Measurements from ENCODE around the gene ACSF2.
"Not testable (repeated sequence)": the region's sequence is repeated elsewhere in the genome, so short reads cannot be mapped to it uniquely, and the experiment has no call there.

ACSF2 gene, protein sequence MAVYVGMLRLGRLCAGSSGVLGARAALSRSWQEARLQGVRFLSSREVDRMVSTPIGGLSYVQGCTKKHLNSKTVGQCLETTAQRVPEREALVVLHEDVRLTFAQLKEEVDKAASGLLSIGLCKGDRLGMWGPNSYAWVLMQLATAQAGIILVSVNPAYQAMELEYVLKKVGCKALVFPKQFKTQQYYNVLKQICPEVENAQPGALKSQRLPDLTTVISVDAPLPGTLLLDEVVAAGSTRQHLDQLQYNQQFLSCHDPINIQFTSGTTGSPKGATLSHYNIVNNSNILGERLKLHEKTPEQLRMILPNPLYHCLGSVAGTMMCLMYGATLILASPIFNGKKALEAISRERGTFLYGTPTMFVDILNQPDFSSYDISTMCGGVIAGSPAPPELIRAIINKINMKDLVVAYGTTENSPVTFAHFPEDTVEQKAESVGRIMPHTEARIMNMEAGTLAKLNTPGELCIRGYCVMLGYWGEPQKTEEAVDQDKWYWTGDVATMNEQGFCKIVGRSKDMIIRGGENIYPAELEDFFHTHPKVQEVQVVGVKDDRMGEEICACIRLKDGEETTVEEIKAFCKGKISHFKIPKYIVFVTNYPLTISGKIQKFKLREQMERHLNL

DNA sequence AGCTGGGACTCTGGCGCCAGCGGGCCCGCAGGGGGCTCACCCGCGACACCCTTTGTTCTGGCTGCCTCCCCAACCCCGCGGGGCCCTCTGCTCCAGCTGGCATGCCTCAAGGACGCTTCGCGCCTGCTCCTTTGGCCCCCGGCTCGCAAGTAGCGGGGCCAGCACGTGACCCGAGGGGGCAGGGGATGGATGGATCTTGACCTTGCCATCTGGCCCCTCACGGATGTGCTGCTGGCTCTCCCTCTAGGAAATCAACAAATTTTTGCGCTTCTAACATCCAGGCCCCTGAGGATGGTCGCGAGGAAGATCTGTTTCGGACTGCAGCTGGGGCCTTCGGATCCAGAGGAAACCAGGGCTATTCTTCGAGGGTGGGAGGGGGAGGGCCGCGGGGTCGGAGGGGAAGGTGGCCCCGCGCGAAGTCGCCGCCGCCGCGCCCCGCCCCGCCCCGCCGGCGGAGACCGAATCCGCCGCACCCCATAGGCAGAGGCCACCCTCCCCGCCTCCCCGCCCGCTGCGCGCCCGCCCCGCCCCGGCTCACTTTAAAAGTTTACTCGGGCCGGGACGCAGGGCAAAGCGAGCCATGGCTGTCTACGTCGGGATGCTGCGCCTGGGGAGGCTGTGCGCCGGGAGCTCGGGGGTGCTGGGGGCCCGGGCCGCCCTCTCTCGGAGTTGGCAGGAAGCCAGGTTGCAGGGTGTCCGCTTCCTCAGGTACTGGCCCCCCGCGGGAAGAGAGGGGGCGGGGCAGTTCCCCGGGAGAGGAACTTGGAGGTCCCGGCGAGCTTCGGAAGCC lies at the start of gene ACSF2:
TSS of gene ACSF2 (plus strand) at position 537 of the 790 bp plus-strand sequence. CDS start at position 581, 44 bp downstream.
- DNase-seq (ENCODE audit: low spot score), result no peak

DNA sequence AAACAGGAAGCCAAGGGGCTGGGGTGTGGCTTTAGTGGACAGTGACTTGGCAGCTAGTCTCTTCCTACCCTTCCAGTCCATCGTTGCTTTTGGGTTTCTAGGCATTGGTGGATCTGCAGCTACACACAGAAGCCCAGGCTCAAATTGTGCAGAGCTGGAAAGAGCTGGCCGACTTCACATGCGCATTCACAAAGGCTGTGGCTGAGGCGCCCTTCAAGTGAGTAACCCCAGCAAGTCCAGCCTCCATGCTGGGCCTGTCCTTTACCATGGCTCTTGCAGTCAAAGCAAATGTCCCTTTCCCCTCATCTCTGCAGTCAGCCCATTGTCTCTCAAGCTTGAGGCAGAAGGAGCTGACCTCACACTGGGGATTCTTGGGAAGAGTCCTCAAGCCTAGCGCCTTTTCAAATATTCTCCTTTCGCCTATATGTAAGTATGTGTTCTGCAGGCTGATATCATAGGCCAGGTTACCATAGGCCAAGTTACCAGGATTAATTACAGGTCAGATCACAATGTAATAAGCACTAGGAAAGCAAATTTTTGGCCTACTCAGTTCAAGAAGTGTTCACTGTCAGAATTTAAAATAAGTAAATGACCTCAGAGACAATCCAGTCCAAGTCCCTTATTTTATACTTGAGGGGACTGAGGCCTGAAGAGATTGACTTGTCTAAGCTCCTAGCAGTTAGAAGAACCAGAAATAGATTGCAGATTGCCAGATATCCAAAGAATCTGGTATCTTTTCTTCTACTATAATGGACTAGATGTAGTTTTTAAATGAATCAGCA lies 46.5 kb upstream of the ACSF2 start:
- DNase-seq (ENCODE audit: low spot score), result no peak

DNA sequence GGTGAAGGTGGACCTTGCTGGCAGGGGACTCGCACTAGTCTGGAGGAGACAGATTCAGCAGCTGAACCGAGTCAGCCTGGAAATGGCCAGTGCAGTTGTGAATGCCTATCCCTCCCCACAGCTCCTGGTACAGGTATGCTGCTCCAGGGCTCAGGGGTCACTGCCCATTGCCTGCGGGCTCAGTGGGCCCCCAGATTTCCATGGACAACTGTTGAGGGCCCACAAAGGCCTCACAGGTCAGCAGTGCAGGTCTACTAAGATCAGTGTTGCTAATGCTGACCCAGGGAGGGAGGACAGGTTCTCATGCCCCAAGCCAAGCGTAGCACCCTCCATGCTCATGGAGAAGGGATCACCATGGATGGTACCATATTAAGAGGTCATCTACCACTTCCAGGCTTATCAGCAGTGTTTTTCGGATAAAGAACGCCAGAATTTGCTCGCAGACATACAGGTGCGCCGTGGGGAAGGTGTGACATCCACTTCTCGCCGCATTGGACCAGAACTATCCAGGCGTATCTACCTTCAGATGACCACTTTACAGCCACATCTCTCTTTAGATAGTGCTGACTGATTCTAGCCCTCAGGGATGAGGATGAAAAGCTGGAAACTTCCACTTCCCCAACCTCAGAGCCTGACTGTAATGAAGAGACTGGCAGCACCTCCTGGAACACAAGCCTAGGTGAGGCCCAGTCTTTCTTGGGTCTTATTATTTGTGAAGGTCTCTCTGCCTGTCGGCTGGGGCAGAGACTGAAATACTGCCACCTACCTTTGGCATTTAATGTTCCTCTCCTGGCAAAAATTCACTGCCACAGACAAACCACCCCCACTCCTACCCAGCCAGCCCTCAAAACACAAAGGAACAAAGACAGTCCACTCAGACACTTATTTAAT lies 45.4 kb upstream of the ACSF2 start:
- DNase-seq (ENCODE audit: low spot score), result no peak

GRCh38 chr17:50381260-50381815 lies 44.7 kb upstream of the ACSF2 start:
- no peak for DNase-seq (ENCODE audit: low spot score)

DNA sequence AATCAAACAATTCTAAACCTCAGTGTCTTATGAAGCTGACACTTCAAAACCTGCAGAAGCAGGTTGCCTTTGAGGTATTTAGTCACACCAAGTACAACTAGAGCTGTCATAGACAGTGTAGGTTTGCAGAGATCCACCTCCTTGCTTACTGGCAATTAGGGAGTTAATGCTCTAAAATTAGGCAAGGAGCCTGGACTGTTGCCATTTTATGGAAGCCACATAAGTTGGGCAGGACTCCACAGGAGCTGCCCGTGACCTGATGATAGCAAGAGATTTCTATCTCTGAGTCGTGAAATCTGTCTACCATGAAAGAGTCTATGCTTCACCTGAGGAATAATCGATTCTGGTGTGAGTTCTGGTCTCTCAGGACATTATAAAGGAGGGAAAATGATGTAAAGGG lies 44.1 kb upstream of the ACSF2 start:
- DNase-seq (ENCODE audit: low spot score), result no peak

GRCh38 chr17:50382931-50383330 lies 43.1 kb upstream of the ACSF2 start:
- DNase-seq (ENCODE audit: low spot score), result no peak

- DNase-seq (ENCODE audit: low spot score), result no peak
These were observed 39.5 kb upstream of the ACSF2 start for GRCh38 chr17:50386510-50386909.

GRCh38 chr17:50388728-50389127 lies 37.3 kb upstream of the ACSF2 start:
- DNase-seq (ENCODE audit: low spot score), result no peak

DNA sequence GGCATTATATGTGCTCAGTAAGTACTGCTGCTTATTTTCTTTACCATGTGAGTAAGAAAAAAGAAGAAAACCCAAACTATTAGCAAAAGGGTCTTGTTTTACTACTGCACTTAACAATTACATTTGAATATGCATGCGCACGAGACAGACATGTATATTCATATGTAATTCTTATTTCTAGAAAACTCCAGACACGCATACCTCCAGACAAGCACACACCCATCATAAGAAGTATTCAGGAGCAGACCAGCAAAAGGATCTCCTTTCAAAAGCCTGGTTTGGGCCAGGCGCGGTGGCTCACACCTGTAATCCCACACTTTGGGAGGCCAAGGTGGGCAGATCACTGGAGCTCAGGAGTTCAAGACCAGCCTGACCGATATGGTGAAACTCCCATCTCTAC lies 36.5 kb upstream of the ACSF2 start:
- DNase-seq (ENCODE audit: low spot score), result no peak

DNA sequence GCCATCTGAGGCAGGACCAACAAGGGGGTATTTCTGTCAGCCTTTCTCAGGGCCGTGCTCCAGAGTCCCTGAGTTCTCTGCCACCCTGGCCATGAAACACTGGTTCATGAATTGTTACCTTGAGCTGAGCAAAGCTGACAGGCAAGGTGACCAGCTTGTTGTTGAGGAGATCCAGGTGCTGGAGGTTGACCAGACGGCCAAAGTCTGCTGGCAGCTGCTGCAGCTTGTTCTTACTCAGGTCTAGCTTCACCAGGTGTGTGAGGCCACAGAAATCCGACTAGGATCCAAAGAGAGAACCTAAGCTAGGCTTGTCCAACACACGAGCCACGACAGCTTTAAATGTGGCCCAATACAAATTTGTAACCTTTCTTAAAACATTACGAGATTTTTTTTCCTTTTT lies 33.4 kb upstream of the ACSF2 start:
- DNase-seq (ENCODE audit: low spot score), result no peak

- DNase-seq (ENCODE audit: low spot score), result no peak
These were observed 32.3 kb upstream of the ACSF2 start for GRCh38 chr17:50393700-50394099.

- DNase-seq (ENCODE audit: low spot score), result no peak
These were observed 31.3 kb upstream of the ACSF2 start for GRCh38 chr17:50394711-50395110.

GRCh38 chr17:50396261-50397110 lies 29.5 kb upstream of the ACSF2 start:
- peak; percentile 27 for DNase-seq (ENCODE audit: low spot score)

- DNase-seq (ENCODE audit: low spot score), result peak; percentile 75
These were observed 28.7 kb upstream of the ACSF2 start, which contains the start of gene LRRC59 for GRCh38 chr17:50397111-50397918. Gene LRRC59, minus strand, starts transcription at chr17:50397523. Its CDS starts 206 bp downstream, at chr17:50397317.

DNA sequence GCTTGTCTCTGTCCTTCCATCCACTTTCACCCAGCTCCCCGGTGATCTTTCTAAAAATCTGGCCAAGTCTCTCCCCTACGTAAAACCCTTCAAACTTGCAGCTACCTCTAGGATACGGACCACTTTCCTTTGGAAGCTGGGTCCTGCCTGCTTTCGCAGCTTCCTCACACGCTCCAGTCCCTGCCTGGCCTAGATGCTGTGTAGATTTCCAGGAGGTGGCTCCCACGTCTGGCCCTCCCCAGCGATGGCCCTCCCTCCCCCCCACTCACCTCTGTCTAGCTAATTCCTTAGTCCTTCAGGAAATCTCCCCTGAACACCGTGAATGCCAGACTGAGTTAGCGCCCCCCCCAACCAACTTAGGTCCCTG lies 28.1 kb upstream of the ACSF2 start:
- no peak for DNase-seq (ENCODE audit: low spot score)

- DNase-seq (ENCODE audit: low spot score), result not testable (repeated sequence)
These were observed 27.3 kb upstream of the ACSF2 start for GRCh38 chr17:50398672-50399071.

DNA sequence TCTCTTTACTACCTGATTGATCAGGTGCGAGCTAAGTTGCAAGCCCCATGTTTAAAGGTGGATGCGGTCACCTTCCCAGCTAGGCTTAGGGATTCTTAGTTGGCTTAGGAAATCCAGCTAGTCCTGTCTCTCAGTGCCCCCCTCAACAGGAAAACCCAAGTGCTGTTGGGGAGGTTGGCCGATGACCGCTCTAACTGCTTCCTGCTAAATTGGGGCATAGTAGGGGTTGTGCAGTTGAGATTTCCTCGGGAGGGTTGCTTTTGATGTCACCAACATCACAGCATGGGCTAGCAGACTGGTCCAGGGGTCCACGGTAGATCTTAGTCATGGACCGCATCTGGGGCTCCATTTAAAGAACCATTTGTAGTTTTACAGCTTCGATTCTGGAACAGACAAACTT lies 26.4 kb upstream of the ACSF2 start:
- not testable (repeated sequence) for DNase-seq (ENCODE audit: low spot score)

- not testable (repeated sequence) for DNase-seq (ENCODE audit: low spot score)
These were observed 20.7 kb upstream of the ACSF2 start for GRCh38 chr17:50405351-50405750.

GRCh38 chr17:50406578-50406977 lies 19.4 kb upstream of the ACSF2 start:
- no peak for DNase-seq (ENCODE audit: low spot score)
